Ascending aorta (tissue), 2 donors: ENCODE data around the gene KIF26B. TPM values are rescaled to one million over a fixed set of nuclear protein-coding genes. Genes with fewer than 3 reads are reported as not detected.

Experiments
- DNase-seq, 2 donors: peaks; one replicate each; pipeline ENCODE4 v3.0.0-alpha.2; 2019; ENCODE audit warnings: low spot score in 2 of 2
- H3K27ac ChIP-seq, 2 donors: fragments of 200-600 bp; sonication (generic); one replicate each; pipeline ENCODE4 v1.5.1; 2016 to 2017; ENCODE audit warnings: mild to moderate bottlenecking in 1 of 2
- H3K27me3 ChIP-seq: fragments of 200-600 bp; sonication (generic); one replicate; pipeline ENCODE4 v1.5.1; 2017
- H3K36me3 ChIP-seq, 2 donors: fragments of 200-600 bp; sonication (generic); one replicate each; pipeline ENCODE4 v1.5.1; 2016
- H3K4me1 ChIP-seq, 2 donors: fragments of 200-600 bp; sonication (generic); one replicate each; pipeline ENCODE4 v1.5.1; 2016 to 2017; ENCODE audit warnings: mild to moderate bottlenecking in 1 of 2
- H3K4me3 ChIP-seq, 2 donors: fragments of 200-600 bp; sonication (generic); one replicate each; pipeline ENCODE4 v1.5.1; 2016 to 2017; ENCODE audit warnings: mild to moderate bottlenecking in 1 of 2
- H3K9me3 ChIP-seq, 2 donors: fragments of 200-600 bp; sonication (generic); one replicate each; pipeline ENCODE4 v1.5.1; 2016
- intact Hi-C: fragments of 100-400 bp; cut with DNase I; formaldehyde crosslinking; loops from one replicate; pipeline ENCODE4 v1.15.1; 2023
- total RNA-seq: library from RNA; depleted of rRNA; stranded (reverse); fragments of >200 nt; gene quantifications from one replicate; pipeline ENCODE4 v1.1.0, GENCODE V29; 2016
- TF ChIP-seq, protein P1 (sequence below), 3 experiments: fragments of 200-600 bp in 2 of 3; fragments of 450-650 bp in 1 of 3; sonication (generic) in 2 of 3; IDR thresholded peaks; one replicate each; pipeline ENCODE4 v1.5.1; 2016 to 2019; ENCODE audit warnings: antibody characterized with exemption in 3 of 3, mild to moderate bottlenecking in 1 of 3, moderate library complexity in 1 of 3

KIF26B gene
- total RNA-seq, 1 donor from 2014 or later = not detected

DNA sequence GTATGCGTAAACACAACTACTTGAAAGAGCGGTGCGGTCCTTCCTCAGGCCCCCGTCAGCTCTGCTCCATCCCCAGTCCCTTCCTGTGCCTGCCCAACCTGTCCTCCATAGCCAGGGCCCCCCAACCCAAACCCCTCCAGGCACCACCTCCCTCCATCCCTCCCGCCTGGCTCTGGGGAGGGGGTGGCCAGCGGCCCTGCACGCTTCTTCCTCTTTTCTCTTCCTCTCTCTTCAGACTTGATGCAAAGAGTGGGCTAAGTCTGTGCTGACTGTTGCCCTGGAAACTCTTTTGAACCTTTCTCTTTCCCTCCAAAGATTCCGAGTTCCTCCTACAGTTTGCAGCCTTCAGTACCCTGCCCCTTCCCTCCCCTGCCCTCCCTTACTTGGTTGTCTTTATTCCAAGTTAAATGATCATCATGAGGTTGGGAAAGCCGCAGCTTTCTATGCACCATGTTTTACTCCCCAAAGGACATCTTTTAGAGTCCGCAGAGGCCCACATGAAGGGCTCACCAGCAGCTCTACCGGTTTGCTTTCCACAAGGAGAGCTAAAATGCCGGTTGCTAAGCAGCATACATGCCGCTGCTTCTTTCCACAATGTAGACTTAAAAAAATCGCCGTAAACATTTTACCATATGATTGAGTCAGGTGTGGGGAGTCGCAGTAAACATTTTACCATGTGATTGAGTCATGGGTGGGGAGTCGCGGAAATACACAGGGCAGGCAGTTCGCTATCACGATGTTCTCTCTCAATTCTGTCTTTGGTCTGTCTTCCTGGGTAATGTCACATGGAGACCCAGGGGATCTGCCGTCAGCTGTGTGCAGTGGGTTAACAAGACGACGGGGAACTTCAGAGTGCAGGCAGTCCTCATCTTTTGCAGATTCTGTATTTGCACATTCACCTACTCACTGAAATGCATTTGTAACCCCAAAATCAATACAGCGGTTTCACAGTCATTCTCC lies 525.3 kb downstream of the KIF26B start:
- DNase-seq = peak in 1 of 2 donors; percentile 28
- no peaks in the 10 kb centered on the region for H3K27me3 ChIP-seq
- TF ChIP-seq, protein P1, sequence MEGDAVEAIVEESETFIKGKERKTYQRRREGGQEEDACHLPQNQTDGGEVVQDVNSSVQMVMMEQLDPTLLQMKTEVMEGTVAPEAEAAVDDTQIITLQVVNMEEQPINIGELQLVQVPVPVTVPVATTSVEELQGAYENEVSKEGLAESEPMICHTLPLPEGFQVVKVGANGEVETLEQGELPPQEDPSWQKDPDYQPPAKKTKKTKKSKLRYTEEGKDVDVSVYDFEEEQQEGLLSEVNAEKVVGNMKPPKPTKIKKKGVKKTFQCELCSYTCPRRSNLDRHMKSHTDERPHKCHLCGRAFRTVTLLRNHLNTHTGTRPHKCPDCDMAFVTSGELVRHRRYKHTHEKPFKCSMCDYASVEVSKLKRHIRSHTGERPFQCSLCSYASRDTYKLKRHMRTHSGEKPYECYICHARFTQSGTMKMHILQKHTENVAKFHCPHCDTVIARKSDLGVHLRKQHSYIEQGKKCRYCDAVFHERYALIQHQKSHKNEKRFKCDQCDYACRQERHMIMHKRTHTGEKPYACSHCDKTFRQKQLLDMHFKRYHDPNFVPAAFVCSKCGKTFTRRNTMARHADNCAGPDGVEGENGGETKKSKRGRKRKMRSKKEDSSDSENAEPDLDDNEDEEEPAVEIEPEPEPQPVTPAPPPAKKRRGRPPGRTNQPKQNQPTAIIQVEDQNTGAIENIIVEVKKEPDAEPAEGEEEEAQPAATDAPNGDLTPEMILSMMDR (IDR thresholded peaks at IDR 0.05) = no peak
- H3K4me1 ChIP-seq = no peaks in the 10 kb centered on the region
- peaks cover 0 to 4% of the 10 kb centered on the region in 2 donors for H3K9me3 ChIP-seq
- no peak overlapping the region for H3K27ac ChIP-seq
- intact Hi-C loops = no loop called here
- no peaks in the 10 kb centered on the region for H3K36me3 ChIP-seq
- no peak overlapping the region for H3K4me3 ChIP-seq

- peaks cover 0 to 7% of the 10 kb centered on the region in 2 donors for H3K9me3 ChIP-seq
- H3K27ac ChIP-seq = no peak overlapping the region
- no peaks in the 10 kb centered on the region for H3K36me3 ChIP-seq
- no peaks in the 10 kb centered on the region for H3K4me1 ChIP-seq
- H3K27me3 ChIP-seq = no peaks in the 10 kb centered on the region
- intact Hi-C loops = no loop called here
- peak in 1 of 2 donors; percentile 47 for DNase-seq
- TF ChIP-seq, protein P1 (IDR thresholded peaks at IDR 0.05) = no peak
- no peak overlapping the region for H3K4me3 ChIP-seq
These were observed 528.1 kb downstream of the KIF26B start for GRCh38 chr1:245682638-245683628.

DNA sequence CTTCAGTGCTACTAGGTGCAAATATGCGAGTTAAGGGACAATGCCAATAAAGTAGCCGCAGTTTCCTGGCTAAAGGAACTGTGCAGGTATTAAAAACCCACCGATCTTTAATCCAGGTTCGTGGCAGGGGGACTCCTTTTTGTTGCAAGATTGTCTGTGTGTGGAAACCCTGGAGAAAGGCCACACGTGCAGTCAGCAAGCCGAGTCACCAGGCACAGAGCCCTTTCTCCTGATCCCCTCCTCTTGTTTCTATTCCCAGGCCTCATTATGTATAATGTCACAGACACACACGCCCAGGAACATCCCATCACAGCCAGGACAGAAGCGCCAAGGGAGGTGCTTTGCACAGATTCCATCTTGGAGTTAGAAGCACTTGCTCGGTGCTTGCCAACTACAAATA lies 528.9 kb downstream of the KIF26B start:
- H3K27ac ChIP-seq = no peak overlapping the region
- no peaks in the 10 kb centered on the region for H3K27me3 ChIP-seq
- DNase-seq = peak in 1 of 2 donors; percentile 22
- TF ChIP-seq, protein P1 (IDR thresholded peaks at IDR 0.05) = no peak
- H3K4me3 ChIP-seq = no peak overlapping the region
- no peaks in the 10 kb centered on the region for H3K4me1 ChIP-seq
- intact Hi-C loops = no loop called here
- peaks cover 0 to 7% of the 10 kb centered on the region in 2 donors for H3K9me3 ChIP-seq
- no peaks in the 10 kb centered on the region for H3K36me3 ChIP-seq

DNA sequence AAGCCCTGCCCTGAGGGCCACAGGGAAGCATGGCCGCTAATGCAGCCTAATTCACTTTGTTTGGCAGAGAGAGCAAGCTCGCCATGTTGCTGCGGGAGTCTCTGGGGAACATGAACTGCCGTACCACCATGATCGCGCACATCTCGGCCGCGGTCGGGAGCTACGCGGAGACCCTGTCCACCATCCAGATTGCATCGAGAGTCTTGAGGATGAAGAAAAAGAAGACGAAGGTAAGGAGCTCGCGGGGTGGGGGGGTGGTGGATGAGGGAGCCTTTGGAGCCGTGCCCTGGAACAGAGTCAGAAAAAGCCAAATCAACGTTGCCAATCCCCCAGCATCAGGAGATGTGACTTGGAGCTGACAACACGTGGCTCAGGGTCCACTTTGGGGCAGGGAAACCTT lies 529.4 kb downstream of the KIF26B start:
- intact Hi-C loops = no loop called here
- Histone ChIP-seq H3K4me3 (no peak overlapping the region), H3K4me1 (no peaks in the 10 kb centered on the region), H3K27ac (no peak overlapping the region), H3K27me3 (no peaks in the 10 kb centered on the region), H3K9me3 (peaks cover 0 to 12% of the 10 kb centered on the region in 2 donors), H3K36me3 (no peaks in the 10 kb centered on the region)
- TF ChIP-seq, protein P1 (IDR thresholded peaks at IDR 0.05) = no peak
- DNase-seq = peak in 1 of 2 donors; percentile 45

- peak in 1 of 2 donors; percentile 31 for DNase-seq
- peaks cover 0 to 16% of the 10 kb centered on the region in 2 donors for H3K9me3 ChIP-seq
- H3K27me3 ChIP-seq = no peaks in the 10 kb centered on the region
- intact Hi-C loops = no loop called here
- no peaks in the 10 kb centered on the region for H3K36me3 ChIP-seq
- no peak overlapping the region for H3K4me3 ChIP-seq
- H3K27ac ChIP-seq = no peak overlapping the region
- TF ChIP-seq, protein P1 (IDR thresholded peaks at IDR 0.05) = no peak
- H3K4me1 ChIP-seq = no peaks in the 10 kb centered on the region
These were observed 529.8 kb downstream of the KIF26B start for GRCh38 chr1:245684571-245684970.
